ENCODE results near the gene PLEKHH1. TPM values are rescaled to one million over a fixed set of nuclear protein-coding genes. Genes with fewer than 3 reads are reported as not detected.
"Not testable (repeated sequence)": the region's sequence is repeated elsewhere in the genome, so short reads cannot be mapped to it uniquely, and the experiment has no call there.

Gene PLEKHH1
- total and polyA plus RNA-seq, 2 donors = 3.9 to 5.1 TPM

DNA sequence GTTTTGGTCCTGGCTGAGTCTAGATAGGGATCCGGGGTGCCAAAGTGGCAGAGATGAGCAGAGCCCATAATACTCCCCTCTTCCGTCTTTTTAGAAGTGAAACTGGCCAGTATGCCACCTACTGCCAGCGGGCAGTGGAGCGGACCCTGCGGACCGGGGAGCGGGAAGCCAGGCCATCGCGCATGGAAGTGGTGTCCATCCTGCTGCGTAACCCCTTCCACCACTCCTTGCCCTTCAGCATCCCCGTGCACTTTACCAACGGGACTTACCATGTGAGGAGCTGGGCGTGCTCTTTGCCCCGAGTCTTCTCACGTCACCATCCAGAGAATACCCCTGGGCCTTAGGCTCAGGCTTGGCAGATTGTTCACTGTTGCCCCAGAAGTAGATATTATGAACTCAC is 46.0 kb downstream of the PLEKHH1 start:
- no peaks in the 10 kb centered on the region for H3K4me1 ChIP-seq (ENCODE audit: insufficient read depth)
- DNase-seq (ENCODE audit: extremely low spot score) = no peak
- 80% methylated on average over 15 of the region's 15 CpGs for WGBS
- H3K4me3 ChIP-seq (ENCODE audit: low read depth, low read length) = no peak overlapping the region
- no peaks in the 10 kb centered on the region for H3K36me3 ChIP-seq (ENCODE audit: insufficient read depth)
- H3K27ac ChIP-seq (ENCODE audit: low read depth) = no peak overlapping the region

DNA sequence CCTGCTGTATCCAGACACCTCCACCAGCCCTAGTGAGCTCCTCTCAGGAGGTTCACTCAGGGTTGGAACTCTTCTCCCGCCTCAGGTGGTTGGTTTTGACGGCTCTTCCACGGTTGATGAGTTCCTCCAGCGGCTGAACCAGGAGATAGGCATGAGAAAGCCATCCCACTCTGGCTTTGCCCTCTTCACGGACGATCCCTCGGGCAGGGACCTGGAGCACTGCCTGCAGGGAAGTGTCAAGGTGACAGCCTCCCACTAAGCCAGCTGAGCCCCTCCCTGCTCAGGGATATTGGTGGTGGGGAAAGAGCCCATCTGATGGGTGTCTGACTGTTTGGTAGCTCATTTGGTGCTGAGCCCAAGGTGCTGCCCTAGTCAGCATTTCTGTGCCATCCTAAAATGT is 46.5 kb downstream of the PLEKHH1 start:
- H3K36me3 ChIP-seq (ENCODE audit: insufficient read depth) = no peaks in the 10 kb centered on the region
- H3K27ac ChIP-seq (ENCODE audit: low read depth) = no peak overlapping the region

DNA sequence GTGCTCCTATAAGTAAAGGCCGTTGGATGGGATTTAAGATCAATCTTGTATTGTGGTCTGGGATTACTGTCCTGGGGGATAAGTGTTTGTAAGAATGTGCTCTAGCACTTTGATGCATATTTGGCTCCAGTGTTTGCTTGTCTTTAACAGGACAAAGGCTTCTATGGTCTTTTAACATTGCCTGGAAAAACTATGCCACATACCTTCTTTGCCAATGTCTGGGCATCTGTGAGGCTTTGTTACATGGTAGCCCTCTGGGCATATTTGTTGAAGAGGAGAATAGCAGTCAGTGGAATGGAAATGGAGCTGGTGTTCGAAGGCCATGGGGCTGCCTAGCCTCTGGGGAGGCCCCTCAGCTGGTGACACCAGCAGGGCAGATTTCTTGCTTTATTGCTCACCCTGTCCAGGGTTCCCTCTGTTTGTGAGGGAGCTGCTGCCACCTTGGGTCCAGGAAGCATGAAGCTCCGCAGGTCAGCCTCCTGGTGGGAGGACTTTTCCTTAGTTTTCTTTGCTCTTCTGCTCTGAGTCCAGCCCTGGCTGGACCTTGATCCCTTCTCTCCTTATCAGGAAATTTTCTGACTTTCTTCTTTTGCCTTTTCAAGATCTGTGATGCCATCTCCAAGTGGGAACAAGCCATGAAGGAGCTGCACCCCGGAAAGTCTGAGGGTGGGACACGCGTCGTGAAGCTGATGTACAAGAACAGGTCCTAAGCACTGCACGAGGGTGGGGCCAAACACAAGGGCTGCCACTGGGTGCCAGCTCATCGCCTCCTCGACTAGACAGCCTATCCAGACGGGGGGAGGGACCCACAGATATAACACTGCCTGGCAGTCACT is 47.5 kb downstream of the PLEKHH1 start:
- WGBS = 83% methylated on average over 11 of the region's 11 CpGs
- Histone ChIP-seq H3K36me3 (ENCODE audit: insufficient read depth) (no peaks in the 10 kb centered on the region), H3K4me1 (ENCODE audit: insufficient read depth) (no peaks in the 10 kb centered on the region), H3K4me3 (ENCODE audit: low read depth, low read length) (no peak overlapping the region), H3K27ac (ENCODE audit: low read depth) (no peak overlapping the region)
- DNase-seq (ENCODE audit: extremely low spot score) = no peak

More for the DNA sequence above, 46.5 kb downstream of the PLEKHH1 start:
- Histone ChIP-seq H3K4me3 (ENCODE audit: low read depth, low read length) (no peak overlapping the region), H3K4me1 (ENCODE audit: insufficient read depth) (no peaks in the 10 kb centered on the region)
- DNase-seq (ENCODE audit: extremely low spot score) = no peak
- WGBS = 90% methylated on average over 7 of the region's 7 CpGs

DNA sequence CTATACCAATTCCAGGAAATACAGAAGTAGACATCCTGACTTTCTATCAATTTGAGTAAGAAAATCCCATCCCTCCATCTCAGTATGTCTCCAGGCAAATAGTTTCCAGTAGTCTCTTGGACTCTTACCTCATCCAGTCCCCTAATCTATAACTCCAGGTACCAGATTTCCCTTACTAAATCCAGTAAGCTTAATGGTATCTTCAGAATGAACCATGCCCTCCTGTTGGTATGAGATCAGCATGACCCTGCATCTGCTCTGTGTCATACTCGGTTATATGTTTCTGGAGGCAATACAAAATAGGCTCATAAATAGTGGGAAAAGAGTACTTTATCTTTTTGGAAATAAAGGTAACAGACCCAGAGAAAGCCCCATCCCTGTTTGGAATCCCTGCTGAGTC is 48.6 kb downstream of the PLEKHH1 start:
- no peak overlapping the region for H3K27ac ChIP-seq (ENCODE audit: low read depth)
- 76% methylated on average over 1 of the region's 1 CpG for WGBS
- H3K4me1 ChIP-seq (ENCODE audit: insufficient read depth) = no peaks in the 10 kb centered on the region
- H3K4me3 ChIP-seq (ENCODE audit: low read depth, low read length) = no peak overlapping the region
- H3K36me3 ChIP-seq (ENCODE audit: insufficient read depth) = no peaks in the 10 kb centered on the region
- no peak for DNase-seq (ENCODE audit: extremely low spot score)

DNA sequence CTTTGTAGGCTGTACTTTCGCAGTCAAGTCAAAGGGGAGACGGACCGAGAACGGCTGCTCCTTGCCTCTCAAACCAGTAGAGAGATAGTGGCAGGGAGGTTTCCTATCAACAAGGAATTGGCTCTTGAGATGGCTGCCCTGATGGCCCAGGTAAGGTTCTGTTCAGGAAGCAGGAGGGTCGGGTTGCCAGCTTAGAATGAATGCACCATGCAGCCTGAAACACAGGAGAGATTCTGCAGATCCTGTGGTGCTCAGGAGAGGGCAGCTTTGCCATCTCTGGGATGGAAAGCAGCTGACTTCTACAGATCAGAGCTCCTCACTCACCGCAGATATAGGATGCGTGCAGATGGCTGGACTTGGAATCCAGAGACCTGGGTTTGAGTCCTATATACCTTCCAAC is 49.0 kb downstream of the PLEKHH1 start:
- Histone ChIP-seq H3K4me1 (ENCODE audit: insufficient read depth) (no peaks in the 10 kb centered on the region), H3K4me3 (ENCODE audit: low read depth, low read length) (no peak overlapping the region), H3K27ac (ENCODE audit: low read depth) (no peak overlapping the region), H3K36me3 (ENCODE audit: insufficient read depth) (no peaks in the 10 kb centered on the region)
- WGBS = 80% methylated on average over 7 of the region's 7 CpGs
- no peak for DNase-seq (ENCODE audit: extremely low spot score)

DNA sequence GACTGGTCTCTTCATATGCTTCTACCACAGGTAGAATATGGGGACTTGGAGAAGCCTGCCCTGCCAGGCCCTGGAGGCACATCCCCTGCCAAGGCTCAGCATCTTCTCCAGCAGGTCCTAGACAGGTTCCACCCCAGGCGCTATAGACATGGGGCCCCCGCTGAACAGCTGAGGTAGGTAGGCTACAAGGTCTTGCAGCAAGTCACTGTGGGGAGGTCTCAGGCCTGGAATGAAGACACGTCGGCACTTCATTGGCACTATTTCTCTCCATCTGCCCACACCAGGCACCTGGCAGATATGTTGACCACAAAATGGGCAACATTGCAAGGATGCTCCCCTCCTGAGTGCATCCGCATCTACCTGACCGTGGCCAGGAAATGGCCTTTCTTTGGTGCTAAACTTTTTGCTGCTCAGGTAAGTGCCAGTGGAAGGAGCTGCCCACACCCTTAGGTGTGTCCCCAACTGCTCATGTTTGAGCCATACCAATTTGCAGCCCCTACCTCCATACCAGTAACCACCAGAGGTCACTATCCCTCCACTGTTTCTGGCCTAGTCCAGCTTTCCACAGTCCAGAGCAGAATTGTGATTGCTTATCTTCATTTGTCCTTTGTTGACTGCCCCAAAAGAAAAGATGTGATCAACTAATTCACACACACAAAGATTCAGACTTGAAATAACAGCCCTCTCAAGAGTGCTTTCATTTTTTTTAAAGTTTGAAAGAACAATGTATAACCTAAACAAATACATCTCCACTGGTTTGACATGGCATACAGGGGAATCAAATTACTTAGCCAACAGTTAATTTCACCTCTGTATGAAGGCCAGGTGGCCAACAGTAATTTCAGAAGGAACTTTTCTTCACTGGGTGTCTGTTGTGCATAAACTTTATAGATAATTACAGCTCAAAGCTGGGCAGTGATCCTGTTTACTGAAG is 50.9 kb downstream of the PLEKHH1 start:
- DNase-seq (ENCODE audit: extremely low spot score) = no peak
- H3K27ac ChIP-seq (ENCODE audit: low read depth) = no peak overlapping the region
- WGBS = 90% methylated on average over 6 of the region's 6 CpGs
- H3K4me1 ChIP-seq (ENCODE audit: insufficient read depth) = no peaks in the 10 kb centered on the region
- peaks cover 2% of the 10 kb centered on the region for H3K36me3 ChIP-seq (ENCODE audit: insufficient read depth)
- no peak overlapping the region for H3K4me3 ChIP-seq (ENCODE audit: low read depth, low read length)

DNA sequence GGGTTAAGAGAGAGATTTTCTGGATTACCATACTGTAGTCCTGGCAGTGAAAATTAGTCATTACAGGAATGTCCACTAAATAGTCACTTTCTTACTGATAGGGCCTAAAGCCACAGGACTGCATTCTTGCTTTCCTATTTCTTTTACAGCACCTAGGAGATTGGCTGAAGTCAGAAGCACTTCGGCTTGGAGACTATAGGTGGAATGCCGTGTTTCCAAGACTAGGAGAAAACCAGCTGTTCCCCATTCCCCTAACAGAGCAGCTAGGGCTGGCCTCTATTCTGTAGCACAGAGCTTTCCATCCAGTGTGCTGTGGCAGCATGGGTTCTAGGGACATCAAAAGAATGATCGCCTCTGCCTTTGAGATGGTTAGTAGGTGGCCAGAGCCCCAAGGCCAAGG is 51.9 kb downstream of the PLEKHH1 start:
- 87% methylated on average over 3 of the region's 3 CpGs for WGBS
- peaks cover 2% of the 10 kb centered on the region for H3K36me3 ChIP-seq (ENCODE audit: insufficient read depth)
- no peak for DNase-seq (ENCODE audit: extremely low spot score)
- no peak overlapping the region for H3K4me3 ChIP-seq (ENCODE audit: low read depth, low read length)
- no peaks in the 10 kb centered on the region for H3K4me1 ChIP-seq (ENCODE audit: insufficient read depth)
- H3K27ac ChIP-seq (ENCODE audit: low read depth) = no peak overlapping the region

DNA sequence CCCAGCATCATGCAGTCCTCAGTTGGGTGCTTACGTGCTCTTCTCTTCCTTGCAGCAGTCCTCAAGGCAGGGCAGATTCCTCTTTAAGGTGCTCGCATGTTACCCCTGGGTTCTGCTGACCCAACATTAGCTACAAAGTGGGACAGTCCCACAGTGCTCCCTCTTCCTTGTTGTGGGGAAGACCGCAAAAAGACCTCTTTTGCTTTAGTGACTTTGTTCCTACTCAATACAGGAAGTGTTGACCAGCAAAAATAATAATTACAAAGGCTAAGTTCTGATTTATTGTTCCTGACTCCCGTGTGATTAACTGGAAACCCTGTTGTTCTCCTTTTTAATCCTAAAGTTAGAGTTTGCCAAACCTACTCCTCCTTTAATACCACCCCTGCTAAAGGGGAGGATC is 53.3 kb downstream of the PLEKHH1 start:
- Histone ChIP-seq H3K36me3 (ENCODE audit: insufficient read depth) (peaks cover 2% of the 10 kb centered on the region), H3K27ac (ENCODE audit: low read depth) (no peak overlapping the region), H3K4me1 (ENCODE audit: insufficient read depth) (no peaks in the 10 kb centered on the region), H3K4me3 (ENCODE audit: low read depth, low read length) (no peak overlapping the region)
- 78% methylated on average over 4 of the region's 4 CpGs for WGBS
- DNase-seq (ENCODE audit: extremely low spot score) = no peak

DNA sequence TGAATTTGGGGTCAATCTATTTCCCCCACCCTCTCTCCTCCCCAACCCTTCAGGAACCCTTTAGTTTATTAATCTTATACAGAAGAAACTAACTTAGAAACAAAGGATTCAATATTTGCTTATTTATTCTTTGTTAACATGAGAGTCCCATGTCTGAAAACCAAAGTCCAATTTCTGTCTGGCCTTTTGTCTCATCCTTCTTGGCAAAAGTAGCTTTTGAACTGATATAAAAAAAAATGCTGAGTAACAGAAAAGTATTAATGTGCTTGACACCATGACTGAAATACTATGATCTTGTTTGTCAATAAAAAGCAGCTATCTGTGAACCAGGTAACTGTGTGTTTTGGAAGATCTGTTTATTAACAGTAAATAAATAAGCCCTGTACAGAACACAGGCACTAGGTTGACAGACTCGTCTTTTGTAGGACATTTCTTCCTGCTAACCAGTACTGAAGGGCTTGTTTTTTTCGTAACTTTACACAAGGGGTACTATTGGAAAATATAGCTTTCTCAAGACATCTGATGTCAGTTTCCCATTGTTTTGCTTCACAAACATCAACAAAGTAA is 56.2 kb downstream of the PLEKHH1 start:
- WGBS = 88% methylated on average over 2 of the region's 2 CpGs
- Histone ChIP-seq H3K4me3 (ENCODE audit: low read depth, low read length) (no peak overlapping the region), H3K4me1 (ENCODE audit: insufficient read depth) (no peaks in the 10 kb centered on the region), H3K36me3 (ENCODE audit: insufficient read depth) (peaks cover 5% of the 10 kb centered on the region), H3K27ac (ENCODE audit: low read depth) (no peak overlapping the region)
- DNase-seq (ENCODE audit: extremely low spot score) = no peak

DNA sequence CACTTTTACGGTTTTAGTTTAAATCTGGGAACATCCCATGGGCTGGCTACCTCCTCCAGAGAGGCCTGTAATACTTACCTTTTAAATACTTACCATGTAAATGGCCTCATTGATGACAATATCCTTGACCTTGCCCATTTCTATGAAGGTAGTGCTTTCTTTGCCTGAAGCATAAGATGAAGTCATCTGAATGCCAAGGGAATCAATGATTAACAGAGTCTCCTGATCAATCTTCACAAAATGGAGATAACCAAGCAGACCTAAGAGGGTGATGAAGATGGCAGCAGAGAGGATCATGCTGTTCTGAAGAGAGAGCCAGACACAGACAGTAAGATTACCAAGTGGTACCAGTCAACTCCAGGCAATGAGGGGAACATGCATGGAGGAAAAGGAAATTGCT is 60.6 kb downstream of the PLEKHH1 start:
- H3K4me3 ChIP-seq (ENCODE audit: low read depth, low read length); H3K36me3 ChIP-seq (ENCODE audit: insufficient read depth); DNase-seq (ENCODE audit: extremely low spot score); H3K4me1 ChIP-seq (ENCODE audit: insufficient read depth); H3K27ac ChIP-seq (ENCODE audit: low read depth): not testable (repeated sequence)
- WGBS = 0% methylated on average over 1 of the region's 1 CpG

DNA sequence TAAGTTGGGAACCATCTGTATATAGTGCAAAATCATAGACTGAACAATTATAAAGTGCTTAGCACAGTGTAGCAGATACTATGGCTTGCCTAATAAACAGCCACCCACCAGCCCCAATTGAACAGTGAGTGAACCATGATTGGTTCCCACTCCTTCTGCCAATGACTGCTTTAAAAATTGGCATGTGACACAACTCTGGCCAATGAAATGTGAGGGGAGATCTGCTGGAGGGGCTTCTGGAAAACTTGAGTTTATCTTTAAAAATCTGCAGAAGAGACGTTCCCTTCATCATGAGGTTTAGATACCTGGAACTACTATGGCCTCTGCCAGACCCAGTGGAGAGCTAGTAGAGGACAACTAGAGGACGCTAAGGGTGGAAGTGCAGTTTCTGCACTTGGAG is 62.3 kb downstream of the PLEKHH1 start:
- H3K4me1 ChIP-seq (ENCODE audit: insufficient read depth) = no peaks in the 10 kb centered on the region
- peaks cover 3% of the 10 kb centered on the region for H3K36me3 ChIP-seq (ENCODE audit: insufficient read depth)
- 95% methylated on average over 2 of the region's 2 CpGs for WGBS
- no peak overlapping the region for H3K4me3 ChIP-seq (ENCODE audit: low read depth, low read length)
- DNase-seq (ENCODE audit: extremely low spot score) = no peak
- H3K27ac ChIP-seq (ENCODE audit: low read depth) = no peak overlapping the region

DNA sequence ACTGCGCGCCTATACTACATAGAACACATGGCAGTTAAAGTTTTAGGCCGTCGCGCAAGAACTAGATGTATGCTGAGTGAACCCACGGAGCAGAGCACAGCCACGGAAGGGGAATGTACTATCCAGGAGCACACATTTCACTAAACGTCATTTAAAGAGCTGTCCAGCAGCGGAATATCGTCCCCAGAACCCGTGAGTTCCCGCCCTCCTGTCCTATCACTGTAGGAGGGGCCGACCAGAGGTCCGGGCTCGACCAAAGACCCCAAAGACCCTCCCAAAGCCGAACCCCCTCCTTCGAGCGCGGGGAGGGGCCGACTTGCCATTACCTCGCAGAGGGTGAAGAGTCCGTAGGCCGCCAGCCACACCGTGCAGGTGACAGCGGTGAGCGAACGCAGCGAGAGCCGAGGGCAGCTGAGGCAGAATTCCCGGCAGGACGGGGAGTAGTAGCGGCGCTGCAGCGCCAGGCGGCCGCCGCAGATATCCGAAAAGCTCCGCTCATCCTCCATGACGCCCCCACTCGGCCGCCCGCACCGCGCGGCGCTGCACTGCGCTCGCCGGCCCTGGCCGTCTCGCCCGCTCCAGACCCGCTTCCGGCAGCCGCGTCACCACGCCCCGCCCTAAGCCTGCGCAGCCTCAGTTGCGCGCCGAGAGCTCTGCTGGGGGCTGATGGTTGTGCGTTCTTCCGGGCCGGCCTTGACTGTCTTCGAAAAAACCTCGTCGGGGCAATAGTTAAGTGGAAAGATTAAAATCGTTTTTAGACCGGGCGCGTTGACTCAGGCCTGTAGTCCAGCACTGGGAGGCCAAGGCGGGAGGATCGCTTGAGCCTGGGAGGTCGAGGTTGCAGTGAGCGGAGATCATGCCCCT is 66.8 kb downstream of the PLEKHH1 start, which contains the start of gene PIGH:
Gene PIGH, minus strand, starts transcription at position 571 of the 864 bp plus-strand sequence. Its CDS starts 65 bp downstream, at position 506.
- Histone ChIP-seq H3K27ac (ENCODE audit: low read depth) (peak within 1 kb of the TSS; percentile 90), H3K4me1 (ENCODE audit: insufficient read depth) (no peaks in the 10 kb centered on the region), H3K36me3 (ENCODE audit: insufficient read depth) (no peaks in the 10 kb centered on the region), H3K4me3 (ENCODE audit: low read depth, low read length) (peak within 1 kb of the TSS; percentile 46)
- peak; percentile 57 for DNase-seq (ENCODE audit: extremely low spot score)
- WGBS = 3% methylated on average over 77 of the region's 77 CpGs

DNA sequence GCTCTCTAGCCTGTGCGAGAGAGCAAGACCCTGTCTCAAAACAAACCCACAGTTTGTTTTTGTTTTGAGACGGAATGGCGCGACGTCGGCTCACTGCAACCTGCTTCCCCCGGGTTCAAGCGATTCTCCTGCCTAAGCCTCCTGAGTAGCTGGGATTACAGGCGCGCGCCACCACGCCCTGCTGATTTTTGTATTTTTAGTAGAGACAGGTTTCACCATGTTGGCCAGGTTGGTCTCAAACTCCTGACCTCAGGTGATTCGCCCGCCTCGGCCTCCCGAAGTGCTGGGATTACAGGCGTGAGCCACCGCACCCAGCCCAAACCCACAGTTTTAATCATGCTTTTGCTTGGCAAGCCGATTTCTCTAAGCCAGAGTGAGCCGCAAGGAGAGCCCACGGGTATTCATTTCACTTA is 67.5 kb downstream of the PLEKHH1 start:
- H3K27ac ChIP-seq (ENCODE audit: low read depth) = peak overlapping the region; percentile 90
- H3K36me3 ChIP-seq (ENCODE audit: insufficient read depth); DNase-seq (ENCODE audit: extremely low spot score); H3K4me1 ChIP-seq (ENCODE audit: insufficient read depth): not testable (repeated sequence)
- peak overlapping the region; percentile 46 for H3K4me3 ChIP-seq (ENCODE audit: low read depth, low read length)
- 82% methylated on average over 21 of the region's 21 CpGs for WGBS
